Suprapubic skin (tissue), 4 donors: ENCODE results near the gene DDC. TPM values are rescaled to one million over a fixed set of nuclear protein-coding genes. Genes with fewer than 3 reads are reported as not detected.

Experiments
- DNase-seq, 2 donors: peaks; one replicate each; pipeline ENCODE4 v3.0.0-alpha.2; 2019; ENCODE audit warnings: low spot score in 2 of 2
- H3K27ac ChIP-seq: fragments of 200-600 bp; sonication (generic); one replicate; pipeline ENCODE4 v1.5.1; 2019
- H3K27me3 ChIP-seq: fragments of 200-600 bp; sonication (generic); one replicate; pipeline ENCODE4 v1.5.1; 2019
- H3K36me3 ChIP-seq: fragments of 200-600 bp; sonication (generic); one replicate; pipeline ENCODE4 v1.5.1; 2019
- H3K4me1 ChIP-seq: fragments of 200-600 bp; sonication (generic); one replicate; pipeline ENCODE4 v1.5.1; 2019
- H3K4me3 ChIP-seq: fragments of 200-600 bp; sonication (generic); one replicate; pipeline ENCODE4 v1.5.1; 2019; ENCODE audit warnings: mild to moderate bottlenecking
- H3K9me3 ChIP-seq: fragments of 200-600 bp; sonication (generic); one replicate; pipeline ENCODE4 v1.5.1; 2019
- CTCF ChIP-seq, 2 donors: fragments of 200-600 bp in 1 of 2; fragments of 450-650 bp in 1 of 2; sonication (generic) in 1 of 2; IDR thresholded peaks; one replicate each; pipeline ENCODE4 v1.5.1; 2016 to 2019; ENCODE audit warnings: antibody characterized with exemption in 2 of 2, mild to moderate bottlenecking in 1 of 2, moderate library complexity in 1 of 2
- EP300 ChIP-seq: sonication (generic); formaldehyde crosslinking; IDR thresholded peaks from one replicate; pipeline ENCODE4 v1.6.1; 2017; ENCODE audit warnings: antibody characterized with exemption
- POLR2A ChIP-seq, 2 donors: fragments of 450-650 bp; IDR thresholded peaks; one replicate each; pipeline ENCODE4 v1.6.1; 2017; ENCODE audit warnings: antibody characterized with exemption in 2 of 2, mild to moderate bottlenecking in 2 of 2, moderate library complexity in 2 of 2
- POLR2AphosphoS5 ChIP-seq, 3 donors: sonication (generic); formaldehyde crosslinking; IDR thresholded peaks; one replicate each; pipeline ENCODE4 v1.6.1; 2017; ENCODE audit warnings: antibody characterized with exemption in 3 of 3
- WGBS: methylation state at CpG from one replicate; pipeline ENCODE4 v1.1.5; 2018; 5-methylcytosine and 5-hydroxymethylcytosine counted together
- total RNA-seq, 4 donors: library from RNA; depleted of rRNA; stranded (reverse); fragments of >200 nt; gene quantifications; one replicate each; pipeline ENCODE4 v1.1.0, GENCODE V29; 2016

Gene DDC
- total RNA-seq, 4 donors from 2014 or later, result 1.6 to 3.6 TPM; not detected in 2

DNA sequence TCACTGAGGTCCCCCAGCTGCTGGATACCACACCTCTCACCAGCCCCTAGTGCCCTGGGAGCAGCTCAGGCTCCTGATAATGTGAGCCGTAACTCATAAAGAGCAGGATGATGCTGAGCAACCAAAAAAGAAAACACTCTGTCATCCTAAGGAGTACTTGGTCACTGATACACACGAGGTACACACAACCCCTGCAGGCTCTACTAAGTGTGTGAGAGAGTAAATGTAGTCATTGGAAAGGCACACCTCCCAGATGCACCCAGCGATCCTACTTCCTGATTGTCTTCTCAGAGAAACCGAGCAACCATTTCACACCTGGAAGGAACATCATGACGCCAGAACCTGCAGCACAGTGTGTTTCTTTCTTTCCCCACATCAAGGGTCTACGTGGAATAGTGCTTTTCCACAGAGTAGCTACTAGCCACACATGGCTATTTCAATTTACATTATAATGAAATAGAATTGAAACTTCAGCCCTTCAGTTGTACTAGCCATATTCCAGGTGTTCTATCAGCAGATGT lies 149.3 kb downstream of the DDC start:
- Histone ChIP-seq H3K36me3 (no peaks in the 10 kb centered on the region), H3K4me3 (no peak overlapping the region), H3K27me3 (no peaks in the 10 kb centered on the region), H3K4me1 (peaks cover 6% of the 10 kb centered on the region), H3K27ac (no peak overlapping the region), H3K9me3 (no peaks in the 10 kb centered on the region)
- DNase-seq, result no peak
- WGBS, result 81% methylated on average over 6 of the region's 6 CpGs
- TF ChIP-seq POLR2A (IDR thresholded peaks at IDR 0.05) (no peak), EP300 (no peak), CTCF (IDR thresholded peaks at IDR 0.05) (no peak), POLR2AphosphoS5 (IDR thresholded peaks at IDR 0.05) (no peak)

- TF ChIP-seq POLR2A (IDR thresholded peaks at IDR 0.05), result no peak
- TF ChIP-seq POLR2AphosphoS5 (IDR thresholded peaks at IDR 0.05), result no peak
- Histone ChIP-seq H3K9me3 (no peaks in the 10 kb centered on the region), H3K27me3 (no peaks in the 10 kb centered on the region), H3K4me1 (peaks cover 6% of the 10 kb centered on the region), H3K27ac (no peak overlapping the region), H3K4me3 (no peak overlapping the region), H3K36me3 (no peaks in the 10 kb centered on the region)
- DNase-seq, result no peak
- 91% methylated on average over 7 of the region's 7 CpGs for WGBS
These were observed 151.6 kb downstream of the DDC start for GRCh38 chr7:50413561-50413960.

- H3K27me3 ChIP-seq, result no peaks in the 10 kb centered on the region
- H3K27ac ChIP-seq, result no peak overlapping the region
- H3K4me1 ChIP-seq, result peaks cover 6% of the 10 kb centered on the region
- DNase-seq, result no peak
- no peaks in the 10 kb centered on the region for H3K9me3 ChIP-seq
- H3K4me3 ChIP-seq, result no peak overlapping the region
- no peaks in the 10 kb centered on the region for H3K36me3 ChIP-seq
- TF ChIP-seq POLR2AphosphoS5 (IDR thresholded peaks at IDR 0.05), result no peak
- TF ChIP-seq POLR2A (IDR thresholded peaks at IDR 0.05), result no peak
- TF ChIP-seq EP300, result no peak
- no peak for TF ChIP-seq CTCF (IDR thresholded peaks at IDR 0.05)
- WGBS, result 67% methylated on average over 4 of the region's 4 CpGs
These were observed 152.2 kb downstream of the DDC start for GRCh38 chr7:50412973-50413372.

DNA sequence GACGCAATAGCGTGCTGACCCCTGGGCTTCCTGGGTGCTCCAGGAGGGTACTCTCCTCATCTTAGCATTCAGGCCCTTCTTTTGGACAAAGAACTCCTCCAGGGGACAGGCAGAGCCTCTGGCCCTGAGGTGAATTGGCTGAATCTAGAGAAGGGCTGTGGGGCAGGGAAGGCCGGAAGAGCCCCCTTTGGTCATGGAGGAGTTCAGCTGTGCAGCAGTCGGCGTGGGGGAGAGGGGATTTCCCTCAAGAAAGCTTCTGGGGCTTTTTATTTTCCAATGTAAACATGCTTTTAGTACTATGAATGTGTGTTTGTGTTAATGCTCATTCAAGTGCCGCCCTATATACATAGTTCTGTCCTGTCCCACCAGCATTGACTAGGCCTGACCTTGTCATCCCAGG lies 153.9 kb downstream of the DDC start:
- DNase-seq, result no peak
- Histone ChIP-seq H3K27me3 (peaks cover 4% of the 10 kb centered on the region), H3K36me3 (no peaks in the 10 kb centered on the region), H3K4me1 (peaks cover 2% of the 10 kb centered on the region), H3K9me3 (no peaks in the 10 kb centered on the region), H3K4me3 (no peak overlapping the region), H3K27ac (no peak overlapping the region)
- WGBS, result 93% methylated on average over 6 of the region's 6 CpGs
- TF ChIP-seq POLR2AphosphoS5 (IDR thresholded peaks at IDR 0.05), result no peak
- no peak for TF ChIP-seq CTCF (IDR thresholded peaks at IDR 0.05)
- no peak for TF ChIP-seq POLR2A (IDR thresholded peaks at IDR 0.05)
- no peak for TF ChIP-seq EP300

DNA sequence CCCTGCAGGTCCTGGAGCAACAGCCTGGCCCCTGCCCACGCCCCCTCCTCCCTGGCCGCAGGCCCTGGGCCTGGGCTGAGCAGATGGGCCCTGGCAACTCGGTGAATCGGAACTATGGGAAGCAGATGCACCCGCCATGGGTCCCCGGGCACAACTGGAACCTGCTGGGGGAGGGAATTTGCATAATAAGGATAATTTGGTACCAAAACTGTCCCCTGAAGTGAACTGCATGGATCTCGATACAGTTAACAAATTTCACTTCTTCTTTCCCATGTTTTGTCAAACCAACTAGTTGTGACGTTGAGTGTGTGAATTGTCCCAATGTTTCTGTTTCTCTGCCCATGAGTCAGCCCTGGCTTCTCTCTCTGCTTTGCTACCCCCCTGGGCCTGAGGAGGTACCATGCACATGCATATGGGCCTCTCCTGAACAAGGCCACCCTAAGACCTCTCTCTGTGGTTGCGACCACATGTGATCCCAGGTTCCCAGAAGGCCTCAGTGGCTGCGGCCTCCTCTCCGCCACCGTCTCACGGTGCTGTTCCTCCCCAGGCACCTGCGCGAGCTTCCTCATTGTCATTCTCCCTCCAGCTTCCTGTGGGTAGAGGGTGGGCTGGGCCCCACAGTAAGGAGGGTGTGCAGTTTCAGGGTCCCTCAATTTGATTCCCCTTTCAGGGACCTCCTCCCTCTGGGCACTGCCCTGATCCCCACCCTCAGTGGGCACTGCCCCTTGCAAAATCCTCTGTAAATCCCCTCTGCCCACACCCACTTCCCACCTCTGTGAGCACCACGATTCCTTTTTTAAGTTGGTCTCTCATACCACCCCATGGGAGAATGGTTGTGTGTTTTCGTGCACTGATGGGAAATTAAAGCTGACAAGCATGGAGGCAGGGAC lies 155.1 kb downstream of the DDC start:
- no peak overlapping the region for H3K4me3 ChIP-seq
- H3K36me3 ChIP-seq, result no peaks in the 10 kb centered on the region
- 82% methylated on average over 15 of the region's 17 CpGs for WGBS
- H3K9me3 ChIP-seq, result no peaks in the 10 kb centered on the region
- no peak overlapping the region for H3K27ac ChIP-seq
- TF ChIP-seq POLR2AphosphoS5 (IDR thresholded peaks at IDR 0.05) (no peak), POLR2A (IDR thresholded peaks at IDR 0.05) (no peak), EP300 (no peak), CTCF (IDR thresholded peaks at IDR 0.05) (no peak)
- DNase-seq, result no peak
- peaks cover 4% of the 10 kb centered on the region for H3K27me3 ChIP-seq
- H3K4me1 ChIP-seq, result no peaks in the 10 kb centered on the region

Other genes with a start within 250 kb of the DDC start
- gene FIGNL1, start 115.1 kb downstream of the DDC start, total RNA-seq, result 10 to 100 TPM in 3 of 4 donors, 1 to 10 TPM in 1; 8.1 to 22.1 (median 16.4) TPM
- 10 to 100 TPM in 2 of 4 donors, 1 to 10 TPM in 2; 7.8 to 56.2 (median 11.5) TPM for gene GRB10, start 217.5 kb upstream of the DDC start, total RNA-seq